Measurements from ENCODE around the gene SAG. TPM values are rescaled to one million over a fixed set of nuclear protein-coding genes. Genes with fewer than 3 reads are reported as not detected.

SAG gene
- total and polyA plus RNA-seq, 2 experiments from 2014 or later = not detected

DNA sequence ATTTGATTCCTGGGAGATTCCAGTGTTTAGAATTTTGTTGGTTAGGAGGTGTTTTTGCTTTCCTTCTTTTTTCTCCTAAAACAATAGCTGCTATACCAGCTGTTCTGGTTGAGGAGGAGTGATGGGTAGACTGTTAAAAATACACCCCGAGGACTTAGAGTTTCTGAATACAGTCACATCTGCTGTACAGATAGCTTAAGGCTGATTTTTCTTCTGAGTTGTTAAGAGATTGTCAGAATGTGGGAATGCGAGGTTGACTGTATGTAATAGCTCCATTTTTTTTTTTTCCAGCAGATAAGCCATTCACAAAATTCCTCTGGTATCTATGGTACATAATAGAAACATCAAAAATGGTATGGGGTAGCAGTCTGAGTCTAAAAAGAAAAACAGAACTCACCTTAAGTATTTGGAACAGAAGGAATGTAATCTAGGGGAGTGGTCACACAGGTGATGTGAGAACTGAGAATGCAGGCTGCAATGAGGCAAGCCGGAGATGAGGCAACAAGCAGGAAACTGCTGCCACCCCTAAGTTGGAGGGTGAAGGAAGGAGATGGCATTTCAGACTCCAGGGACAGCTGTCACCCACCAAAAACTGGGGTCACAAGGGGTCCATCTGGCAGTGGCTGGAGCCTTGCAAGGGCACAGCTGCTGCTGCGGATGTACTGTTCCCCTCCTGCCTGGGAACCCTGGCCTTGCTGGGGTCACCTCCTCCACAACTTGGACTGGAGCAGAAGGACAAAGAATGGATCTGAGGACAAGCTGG lies 49.1 kb downstream of the SAG start:
- Mint-ChIP-seq H3K36me3 (ENCODE audit: low read depth) (no peaks in the 10 kb centered on the region), H3K4me1 (peaks cover 25% of the 10 kb centered on the region), H3K27ac (no peak overlapping the region), H3K27me3 (ENCODE audit: insufficient read depth, low read depth, poor library complexity) (peaks cover 28% of the 10 kb centered on the region), H3K4me3 (no peak overlapping the region), H3K9me3 (no peaks in the 10 kb centered on the region; the same call in 2 of the 3 replicates)
- peaks cover 50% of the 10 kb centered on the region for H3K79me2 ChIP-seq (replicated peaks; ENCODE audit: insufficient read depth)
- peaks cover 32% of the 10 kb centered on the region for H3K27me3 ChIP-seq (ENCODE audit: insufficient read depth)
- no peaks in the 10 kb centered on the region for H3K36me3 ChIP-seq (ENCODE audit: insufficient read depth)
- H3K9me2 ChIP-seq (ENCODE audit: insufficient read depth) = no peaks in the 10 kb centered on the region
- H3K4me2 ChIP-seq = no peak overlapping the region
- H3K4me1 ChIP-seq (ENCODE audit: insufficient read depth) = peaks cover 5% of the 10 kb centered on the region; the same call in 1 of the 2 replicates
- no peak overlapping the region for H3K27ac ChIP-seq (ENCODE audit: low read depth)
- H3F3A ChIP-seq (replicated peaks; ENCODE audit: low read depth) = no peaks in the 10 kb centered on the region
- ATAC-seq (no peak), DNase-seq (ENCODE audit: low spot score) (no peak)
- TF ChIP-seq NANOG (IDR thresholded peaks at IDR 0.05; ENCODE audit: borderline replicate concordance) = no peak
- TF ChIP-seq POLR2AphosphoS5 (IDR thresholded peaks at IDR 0.05; ENCODE audit: low read depth) = no peak
- TF ChIP-seq, protein P1, sequence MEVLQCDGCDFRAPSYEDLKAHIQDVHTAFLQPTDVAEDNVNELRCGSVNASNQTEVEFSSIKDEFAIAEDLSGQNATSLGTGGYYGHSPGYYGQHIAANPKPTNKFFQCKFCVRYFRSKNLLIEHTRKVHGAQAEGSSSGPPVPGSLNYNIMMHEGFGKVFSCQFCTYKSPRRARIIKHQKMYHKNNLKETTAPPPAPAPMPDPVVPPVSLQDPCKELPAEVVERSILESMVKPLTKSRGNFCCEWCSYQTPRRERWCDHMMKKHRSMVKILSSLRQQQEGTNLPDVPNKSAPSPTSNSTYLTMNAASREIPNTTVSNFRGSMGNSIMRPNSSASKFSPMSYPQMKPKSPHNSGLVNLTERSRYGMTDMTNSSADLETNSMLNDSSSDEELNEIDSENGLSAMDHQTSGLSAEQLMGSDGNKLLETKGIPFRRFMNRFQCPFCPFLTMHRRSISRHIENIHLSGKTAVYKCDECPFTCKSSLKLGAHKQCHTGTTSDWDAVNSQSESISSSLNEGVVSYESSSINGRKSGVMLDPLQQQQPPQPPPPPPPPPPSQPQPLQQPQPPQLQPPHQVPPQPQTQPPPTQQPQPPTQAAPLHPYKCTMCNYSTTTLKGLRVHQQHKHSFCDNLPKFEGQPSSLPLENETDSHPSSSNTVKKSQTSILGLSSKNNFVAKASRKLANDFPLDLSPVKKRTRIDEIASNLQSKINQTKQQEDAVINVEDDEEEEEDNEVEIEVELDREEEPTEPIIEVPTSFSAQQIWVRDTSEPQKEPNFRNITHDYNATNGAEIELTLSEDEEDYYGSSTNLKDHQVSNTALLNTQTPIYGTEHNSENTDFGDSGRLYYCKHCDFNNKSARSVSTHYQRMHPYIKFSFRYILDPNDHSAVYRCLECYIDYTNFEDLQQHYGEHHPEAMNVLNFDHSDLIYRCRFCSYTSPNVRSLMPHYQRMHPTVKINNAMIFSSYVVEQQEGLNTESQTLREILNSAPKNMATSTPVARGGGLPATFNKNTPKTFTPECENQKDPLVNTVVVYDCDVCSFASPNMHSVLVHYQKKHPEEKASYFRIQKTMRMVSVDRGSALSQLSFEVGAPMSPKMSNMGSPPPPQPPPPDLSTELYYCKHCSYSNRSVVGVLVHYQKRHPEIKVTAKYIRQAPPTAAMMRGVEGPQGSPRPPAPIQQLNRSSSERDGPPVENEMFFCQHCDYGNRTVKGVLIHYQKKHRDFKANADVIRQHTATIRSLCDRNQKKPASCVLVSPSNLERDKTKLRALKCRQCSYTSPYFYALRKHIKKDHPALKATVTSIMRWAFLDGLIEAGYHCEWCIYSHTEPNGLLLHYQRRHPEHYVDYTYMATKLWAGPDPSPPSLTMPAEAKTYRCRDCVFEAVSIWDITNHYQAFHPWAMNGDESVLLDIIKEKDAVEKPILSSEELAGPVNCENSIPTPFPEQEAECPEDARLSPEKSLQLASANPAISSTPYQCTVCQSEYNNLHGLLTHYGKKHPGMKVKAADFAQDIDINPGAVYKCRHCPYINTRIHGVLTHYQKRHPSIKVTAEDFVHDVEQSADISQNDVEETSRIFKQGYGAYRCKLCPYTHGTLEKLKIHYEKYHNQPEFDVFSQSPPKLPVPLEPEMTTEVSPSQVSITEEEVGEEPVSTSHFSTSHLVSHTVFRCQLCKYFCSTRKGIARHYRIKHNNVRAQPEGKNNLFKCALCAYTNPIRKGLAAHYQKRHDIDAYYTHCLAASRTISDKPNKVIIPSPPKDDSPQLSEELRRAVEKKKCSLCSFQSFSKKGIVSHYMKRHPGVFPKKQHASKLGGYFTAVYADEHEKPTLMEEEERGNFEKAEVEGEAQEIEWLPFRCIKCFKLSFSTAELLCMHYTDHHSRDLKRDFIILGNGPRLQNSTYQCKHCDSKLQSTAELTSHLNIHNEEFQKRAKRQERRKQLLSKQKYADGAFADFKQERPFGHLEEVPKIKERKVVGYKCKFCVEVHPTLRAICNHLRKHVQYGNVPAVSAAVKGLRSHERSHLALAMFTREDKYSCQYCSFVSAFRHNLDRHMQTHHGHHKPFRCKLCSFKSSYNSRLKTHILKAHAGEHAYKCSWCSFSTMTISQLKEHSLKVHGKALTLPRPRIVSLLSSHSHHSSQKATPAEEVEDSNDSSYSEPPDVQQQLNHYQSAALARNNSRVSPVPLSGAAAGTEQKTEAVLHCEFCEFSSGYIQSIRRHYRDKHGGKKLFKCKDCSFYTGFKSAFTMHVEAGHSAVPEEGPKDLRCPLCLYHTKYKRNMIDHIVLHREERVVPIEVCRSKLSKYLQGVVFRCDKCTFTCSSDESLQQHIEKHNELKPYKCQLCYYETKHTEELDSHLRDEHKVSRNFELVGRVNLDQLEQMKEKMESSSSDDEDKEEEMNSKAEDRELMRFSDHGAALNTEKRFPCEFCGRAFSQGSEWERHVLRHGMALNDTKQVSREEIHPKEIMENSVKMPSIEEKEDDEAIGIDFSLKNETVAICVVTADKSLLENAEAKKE (CRISPR knock-in tag; IDR thresholded peaks at IDR 0.05) = no peak
- no peak for TF ChIP-seq JUNB (IDR thresholded peaks at IDR 0.05; ENCODE audit: unreplicated experiment)
- no peak for TF ChIP-seq ETS1 (IDR thresholded peaks at IDR 0.05)
- TF ChIP-seq EZH2 (IDR thresholded peaks at IDR 0.05; ENCODE audit: low read depth, unreplicated experiment) = no peak
- TF ChIP-seq EZH2phosphoT487 (IDR thresholded peaks at IDR 0.05; ENCODE audit: unreplicated experiment) = no peak
- TF ChIP-seq, protein P2, sequence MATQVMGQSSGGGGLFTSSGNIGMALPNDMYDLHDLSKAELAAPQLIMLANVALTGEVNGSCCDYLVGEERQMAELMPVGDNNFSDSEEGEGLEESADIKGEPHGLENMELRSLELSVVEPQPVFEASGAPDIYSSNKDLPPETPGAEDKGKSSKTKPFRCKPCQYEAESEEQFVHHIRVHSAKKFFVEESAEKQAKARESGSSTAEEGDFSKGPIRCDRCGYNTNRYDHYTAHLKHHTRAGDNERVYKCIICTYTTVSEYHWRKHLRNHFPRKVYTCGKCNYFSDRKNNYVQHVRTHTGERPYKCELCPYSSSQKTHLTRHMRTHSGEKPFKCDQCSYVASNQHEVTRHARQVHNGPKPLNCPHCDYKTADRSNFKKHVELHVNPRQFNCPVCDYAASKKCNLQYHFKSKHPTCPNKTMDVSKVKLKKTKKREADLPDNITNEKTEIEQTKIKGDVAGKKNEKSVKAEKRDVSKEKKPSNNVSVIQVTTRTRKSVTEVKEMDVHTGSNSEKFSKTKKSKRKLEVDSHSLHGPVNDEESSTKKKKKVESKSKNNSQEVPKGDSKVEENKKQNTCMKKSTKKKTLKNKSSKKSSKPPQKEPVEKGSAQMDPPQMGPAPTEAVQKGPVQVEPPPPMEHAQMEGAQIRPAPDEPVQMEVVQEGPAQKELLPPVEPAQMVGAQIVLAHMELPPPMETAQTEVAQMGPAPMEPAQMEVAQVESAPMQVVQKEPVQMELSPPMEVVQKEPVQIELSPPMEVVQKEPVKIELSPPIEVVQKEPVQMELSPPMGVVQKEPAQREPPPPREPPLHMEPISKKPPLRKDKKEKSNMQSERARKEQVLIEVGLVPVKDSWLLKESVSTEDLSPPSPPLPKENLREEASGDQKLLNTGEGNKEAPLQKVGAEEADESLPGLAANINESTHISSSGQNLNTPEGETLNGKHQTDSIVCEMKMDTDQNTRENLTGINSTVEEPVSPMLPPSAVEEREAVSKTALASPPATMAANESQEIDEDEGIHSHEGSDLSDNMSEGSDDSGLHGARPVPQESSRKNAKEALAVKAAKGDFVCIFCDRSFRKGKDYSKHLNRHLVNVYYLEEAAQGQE (IDR thresholded peaks at IDR 0.05; ENCODE audit: unreplicated experiment) = no peak
- no peak for TF ChIP-seq CTCF (conservative IDR thresholded peaks at IDR 0.05; ENCODE audit: low read depth in 2 of 2)
- no peak overlapping the region for H3K4me3 ChIP-seq
- H4K20me1 ChIP-seq (replicated peaks; ENCODE audit: insufficient read depth) = peaks cover 20% of the 10 kb centered on the region
- no peak overlapping the region for H2AFZ ChIP-seq
